SKM-1 (cell line): ENCODE measurements around the gene PLCD1.

Experiments used
- DNase-seq: peaks from one replicate; lab custom pipeline; 2025; ENCODE audit not compliant: unreplicated experiment; lab: John Stamatoyannopoulos, UW

The PLCD1 gene

GRCh38 chr3:38001456-38002081 is 27.9 kb downstream of the PLCD1 start:
- DNase-seq, result no peak

- no peak for DNase-seq
These were observed 28.4 kb downstream of the PLCD1 start for GRCh38 chr3:38000965-38001455.

GRCh38 chr3:38000242-38000916 is 29.1 kb downstream of the PLCD1 start:
- no peak for DNase-seq

GRCh38 chr3:37999836-38000235 is 29.6 kb downstream of the PLCD1 start:
- DNase-seq, result no peak

GRCh38 chr3:37997791-37998370 is 31.6 kb downstream of the PLCD1 start:
- DNase-seq, result no peak

GRCh38 chr3:37997342-37997741 is 32.1 kb downstream of the PLCD1 start:
- DNase-seq, result no peak

GRCh38 chr3:37996785-37997301 is 32.6 kb downstream of the PLCD1 start:
- peak; percentile 55 for DNase-seq

- no peak for DNase-seq
These were observed 33.5 kb downstream of the PLCD1 start for GRCh38 chr3:37995652-37996641.

- no peak for DNase-seq
These were observed 34.8 kb downstream of the PLCD1 start for GRCh38 chr3:37994639-37994972.

- DNase-seq, result peak; percentile 45
These were observed 35.4 kb downstream of the PLCD1 start for GRCh38 chr3:37993820-37994638.

- DNase-seq, result no peak
These were observed 36.0 kb downstream of the PLCD1 start for GRCh38 chr3:37993460-37993819.

- DNase-seq, result no peak
These were observed 36.4 kb downstream of the PLCD1 start for GRCh38 chr3:37993067-37993455.

GRCh38 chr3:37992271-37993066 is 37.0 kb downstream of the PLCD1 start:
- DNase-seq, result no peak

GRCh38 chr3:37991823-37992222 is 37.6 kb downstream of the PLCD1 start:
- no peak for DNase-seq

- DNase-seq, result no peak
These were observed 38.3 kb downstream of the PLCD1 start for GRCh38 chr3:37991109-37991508.

- no peak for DNase-seq
These were observed 38.9 kb downstream of the PLCD1 start, which contains the start of gene VILL for GRCh38 chr3:37990527-37990926. Gene VILL, plus strand, starts transcription at chr3:37990786. Its CDS starts 2,887 bp downstream, at chr3:37993673.

GRCh38 chr3:37989821-37990480 is 39.5 kb downstream of the PLCD1 start:
- DNase-seq, result no peak

GRCh38 chr3:37988931-37989525 is 40.4 kb downstream of the PLCD1 start:
- DNase-seq, result no peak
